Natural killer cell (primary cell): ENCODE data around the gene DOCK4. TPM values are rescaled to one million over a fixed set of nuclear protein-coding genes. Genes with fewer than 3 reads are reported as not detected.

Experiments
- ATAC-seq, 3 donors: fragments of 150-1000 bp in 2 of 3; fragments of 200-7000 bp in 1 of 3; cut with Tn5 transposase; 1 replicate in 1 of 3; 2 replicates in 2 of 3; pipeline ENCODE4 v1.10.0; 2021; ENCODE audit warnings: mild to moderate bottlenecking in 2 of 3, moderate library complexity in 2 of 3
- DNase-seq, 2 donors: peaks; one replicate each; pipeline versions ENCODE4 v3.0.0 to v3.0.0-alpha.2; 2013 to 2021; ENCODE audit warnings: mixed read lengths in 1 of 2
- H3K27ac ChIP-seq: one replicate; pipeline ENCODE4 v1.5.1; 2013; ENCODE audit warnings: mild to moderate bottlenecking, low read length
- H3K27me3 ChIP-seq: one replicate; pipeline ENCODE4 v1.6.1; 2013; ENCODE audit warnings: low read length; ENCODE audit not compliant: control insufficient read depth, insufficient read depth
- H3K36me3 ChIP-seq: one replicate; pipeline ENCODE4 v1.6.1; 2013; ENCODE audit warnings: low read length; ENCODE audit not compliant: control insufficient read depth, insufficient read depth
- H3K4me1 ChIP-seq: one replicate; pipeline ENCODE4 v1.6.1; 2013; ENCODE audit warnings: low read length; ENCODE audit not compliant: control insufficient read depth, insufficient read depth
- H3K4me3 ChIP-seq: one replicate; pipeline ENCODE4 v1.5.1; 2013; ENCODE audit warnings: low read length
- H3K9me3 ChIP-seq: one replicate; pipeline ENCODE4 v1.6.1; 2013; ENCODE audit warnings: low read length; ENCODE audit not compliant: control insufficient read depth, insufficient read depth
- H3K27ac Mint-ChIP-seq, 2 donors: one replicate each; pipeline ENCODE4 v1.8.0; 2022; ENCODE audit warnings: mild to moderate bottlenecking in 2 of 2, mixed read lengths in 2 of 2, moderate library complexity in 1 of 2
- H3K27me3 Mint-ChIP-seq, 2 donors: one replicate each; pipeline ENCODE4 v1.8.0; 2022; ENCODE audit warnings: low read depth in 2 of 2, mixed read lengths in 2 of 2
- H3K36me3 Mint-ChIP-seq: one replicate; pipeline ENCODE4 v1.8.0; 2022; ENCODE audit warnings: mixed read lengths
- H3K4me1 Mint-ChIP-seq, 2 donors: one replicate each; pipeline ENCODE4 v1.8.0; 2022; ENCODE audit warnings: mixed read lengths in 2 of 2
- H3K4me3 Mint-ChIP-seq: one replicate; pipeline ENCODE4 v1.8.0; 2022; ENCODE audit warnings: mild to moderate bottlenecking, moderate library complexity, mixed read lengths
- H3K9me3 Mint-ChIP-seq, 2 donors: one replicate each; pipeline ENCODE4 v1.8.0; 2022; ENCODE audit warnings: mixed read lengths in 2 of 2
- WGBS: methylation state at CpG from one replicate; pipeline ENCODE4 v1.1.7; 2013; ENCODE audit warnings: missing lambda C conversion rate; ENCODE audit not compliant: insufficient coverage; 5-methylcytosine and 5-hydroxymethylcytosine counted together
- intact Hi-C: fragments of 100-400 bp; cut with micrococcal nuclease; formaldehyde crosslinking; loops from one replicate; pipeline ENCODE4 v1.14.2; 2022
- total RNA-seq, 4 donors: library from RNA; stranded (reverse); fragments of 120-200 nt in 1 of 4; gene quantifications; one replicate each; pipeline versions ENCODE4 v1.2.3 to v1.2.4, GENCODE V29; 2013 to 2022
- TF ChIP-seq, protein P1 (sequence below): fragments of 200-600 bp; IDR thresholded peaks from one replicate; pipeline ENCODE4 v1.8.0; 2022; ENCODE audit warnings: antibody characterized with exemption

The DOCK4 gene
- total RNA-seq, 3 donors from 2014 or later (not counting 1 experiment from before 2014, with no cell fraction given) = 0.61 to 2.4 (median 0.89) TPM

DNA sequence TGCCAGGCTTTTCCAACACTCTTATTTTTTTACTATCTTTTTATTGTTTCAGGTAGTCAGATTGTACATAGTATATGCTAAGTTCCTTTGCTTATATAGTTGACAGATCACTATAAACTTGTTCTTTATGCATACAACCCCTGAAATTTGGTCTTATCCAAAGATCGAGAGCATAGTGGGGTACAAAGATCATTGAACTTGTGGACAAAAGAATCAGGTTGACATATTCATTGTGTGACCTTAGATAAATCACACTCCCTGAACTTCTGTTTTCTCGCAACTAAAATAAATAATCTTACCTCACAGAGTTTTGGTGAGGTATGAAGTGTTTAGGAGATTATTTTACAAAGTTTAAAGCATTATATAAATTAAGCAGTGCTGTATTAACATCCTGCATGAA lies 22.4 kb upstream of the DOCK4 start:
- H3K4me1 ChIP-seq = no peaks in the 10 kb centered on the region
- TF ChIP-seq, protein P1, sequence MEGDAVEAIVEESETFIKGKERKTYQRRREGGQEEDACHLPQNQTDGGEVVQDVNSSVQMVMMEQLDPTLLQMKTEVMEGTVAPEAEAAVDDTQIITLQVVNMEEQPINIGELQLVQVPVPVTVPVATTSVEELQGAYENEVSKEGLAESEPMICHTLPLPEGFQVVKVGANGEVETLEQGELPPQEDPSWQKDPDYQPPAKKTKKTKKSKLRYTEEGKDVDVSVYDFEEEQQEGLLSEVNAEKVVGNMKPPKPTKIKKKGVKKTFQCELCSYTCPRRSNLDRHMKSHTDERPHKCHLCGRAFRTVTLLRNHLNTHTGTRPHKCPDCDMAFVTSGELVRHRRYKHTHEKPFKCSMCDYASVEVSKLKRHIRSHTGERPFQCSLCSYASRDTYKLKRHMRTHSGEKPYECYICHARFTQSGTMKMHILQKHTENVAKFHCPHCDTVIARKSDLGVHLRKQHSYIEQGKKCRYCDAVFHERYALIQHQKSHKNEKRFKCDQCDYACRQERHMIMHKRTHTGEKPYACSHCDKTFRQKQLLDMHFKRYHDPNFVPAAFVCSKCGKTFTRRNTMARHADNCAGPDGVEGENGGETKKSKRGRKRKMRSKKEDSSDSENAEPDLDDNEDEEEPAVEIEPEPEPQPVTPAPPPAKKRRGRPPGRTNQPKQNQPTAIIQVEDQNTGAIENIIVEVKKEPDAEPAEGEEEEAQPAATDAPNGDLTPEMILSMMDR = no peak
- no peak overlapping the region for H3K27ac Mint-ChIP-seq
- ATAC-seq (no peak), DNase-seq (no peak)
- no peaks in the 10 kb centered on the region for H3K36me3 Mint-ChIP-seq
- no peaks in the 10 kb centered on the region for H3K36me3 ChIP-seq
- no peaks in the 10 kb centered on the region for H3K9me3 Mint-ChIP-seq
- no peaks in the 10 kb centered on the region for H3K27me3 ChIP-seq
- intact Hi-C loops = no loop called here
- peaks cover 64 to 65% of the 10 kb centered on the region in 2 donors for H3K4me1 Mint-ChIP-seq
- no CpG with 5 or more reads among the region's 2 CpGs for WGBS
- no peak overlapping the region for H3K4me3 Mint-ChIP-seq
- no peak overlapping the region for H3K27ac ChIP-seq
- no peak overlapping the region for H3K4me3 ChIP-seq
- no peaks in the 10 kb centered on the region for H3K9me3 ChIP-seq
- no peaks in the 10 kb centered on the region for H3K27me3 Mint-ChIP-seq

DNA sequence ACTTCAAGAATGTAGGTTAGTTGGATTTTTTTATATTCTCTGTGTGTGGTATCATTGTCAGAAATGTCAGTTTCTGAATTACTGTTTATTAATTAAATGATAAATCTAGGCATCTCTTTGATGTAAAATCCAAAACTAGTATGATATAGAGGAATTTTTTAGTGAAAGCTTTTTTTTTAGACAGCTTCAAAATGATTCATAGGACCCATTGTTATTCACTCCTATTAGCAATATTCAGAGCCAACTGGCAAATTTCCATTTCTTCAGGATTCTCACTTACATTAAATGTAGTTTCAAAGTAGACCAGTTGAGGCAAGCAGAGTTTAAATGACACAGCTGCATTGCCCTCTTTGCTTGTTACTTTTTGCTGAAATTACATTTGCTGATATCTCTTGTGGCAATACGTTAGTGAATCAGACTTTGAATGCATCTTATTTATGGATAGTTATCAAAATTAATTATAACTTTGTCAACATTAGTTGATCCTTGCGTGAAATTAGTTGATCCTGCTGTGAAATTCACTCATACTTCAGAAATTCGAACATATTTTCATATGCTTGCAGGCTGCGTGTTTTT lies 20.6 kb upstream of the DOCK4 start:
- H3K36me3 ChIP-seq = no peaks in the 10 kb centered on the region
- TF ChIP-seq, protein P1 = no peak
- Mint-ChIP-seq H3K27me3 (no peaks in the 10 kb centered on the region), H3K9me3 (no peaks in the 10 kb centered on the region), H3K4me1 (peaks cover 58 to 73% of the 10 kb centered on the region in 2 donors), H3K4me3 (no peak overlapping the region), H3K36me3 (no peaks in the 10 kb centered on the region), H3K27ac (no peak overlapping the region)
- no peak overlapping the region for H3K4me3 ChIP-seq
- intact Hi-C loops = no loop called here
- ATAC-seq (no peak), DNase-seq (no peak)
- H3K9me3 ChIP-seq = no peaks in the 10 kb centered on the region
- no peaks in the 10 kb centered on the region for H3K27me3 ChIP-seq
- WGBS = 100% methylated on average over 2 of the region's 4 CpGs
- H3K4me1 ChIP-seq = no peaks in the 10 kb centered on the region
- H3K27ac ChIP-seq = no peak overlapping the region

DNA sequence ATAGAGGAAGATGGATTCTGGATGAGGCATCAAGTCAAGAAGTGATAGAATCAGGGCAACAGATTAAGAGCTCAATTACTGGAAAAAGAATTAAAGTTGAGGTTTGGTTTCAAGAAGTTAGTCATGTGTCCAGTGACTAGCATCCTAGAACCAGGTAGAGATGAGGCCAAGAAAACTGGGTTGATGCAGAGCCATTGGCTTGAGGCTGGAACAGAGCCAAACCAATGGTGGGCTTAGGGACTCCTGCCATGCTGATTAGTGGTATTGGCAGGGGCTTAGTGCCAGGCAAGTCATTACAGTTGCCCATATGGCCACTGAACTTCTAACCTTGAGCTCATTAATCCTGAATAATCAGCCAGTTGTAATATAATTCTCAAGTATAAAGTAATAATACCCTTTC lies 18.8 kb upstream of the DOCK4 start:
- Mint-ChIP-seq H3K4me1 (peaks cover 50 to 63% of the 10 kb centered on the region in 2 donors), H3K4me3 (no peak overlapping the region), H3K27me3 (no peaks in the 10 kb centered on the region), H3K36me3 (no peaks in the 10 kb centered on the region), H3K9me3 (no peaks in the 10 kb centered on the region), H3K27ac (no peak overlapping the region)
- Histone ChIP-seq H3K4me1 (no peaks in the 10 kb centered on the region), H3K9me3 (no peaks in the 10 kb centered on the region), H3K27me3 (no peaks in the 10 kb centered on the region), H3K36me3 (no peaks in the 10 kb centered on the region), H3K27ac (no peak overlapping the region), H3K4me3 (no peak overlapping the region)
- TF ChIP-seq, protein P1 = no peak
- intact Hi-C loops = no loop called here
- DNase-seq = no peak
- no peak for ATAC-seq

DNA sequence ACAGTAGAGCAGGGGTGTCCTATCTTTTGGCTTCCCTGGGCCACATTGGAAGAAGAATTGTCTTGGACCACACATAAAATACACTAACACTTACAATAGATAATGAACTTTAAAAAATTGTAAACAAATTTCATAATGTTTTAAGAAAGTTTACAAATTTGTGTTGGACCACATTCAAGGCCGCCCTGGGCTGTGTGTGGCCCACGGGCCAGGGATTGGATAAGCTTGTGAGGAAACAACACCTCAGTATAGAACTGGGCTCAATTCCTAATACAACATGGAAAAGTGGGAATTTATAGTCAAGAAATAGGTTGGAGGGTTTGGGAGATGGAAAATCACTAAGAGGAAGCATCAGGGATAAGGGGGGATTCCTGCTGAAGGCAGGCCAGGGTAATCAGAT lies 18.0 kb upstream of the DOCK4 start:
- Mint-ChIP-seq H3K4me3 (no peak overlapping the region), H3K9me3 (no peaks in the 10 kb centered on the region), H3K27ac (no peak overlapping the region), H3K4me1 (peaks cover 47 to 56% of the 10 kb centered on the region in 2 donors), H3K36me3 (no peaks in the 10 kb centered on the region), H3K27me3 (no peaks in the 10 kb centered on the region)
- Histone ChIP-seq H3K9me3 (no peaks in the 10 kb centered on the region), H3K27ac (no peak overlapping the region), H3K4me1 (no peaks in the 10 kb centered on the region), H3K4me3 (no peak overlapping the region), H3K36me3 (no peaks in the 10 kb centered on the region), H3K27me3 (no peaks in the 10 kb centered on the region)
- WGBS = 100% methylated on average over 2 of the region's 2 CpGs
- no peak for ATAC-seq
- DNase-seq = no peak
- intact Hi-C loops = no loop called here
- TF ChIP-seq, protein P1 = no peak
